HG03108 (cell line): Measurements from ENCODE around the gene LGALS4.
"Not testable (repeated sequence)": the region's sequence is repeated elsewhere in the genome, so short reads cannot be mapped to it uniquely, and the experiment has no call there.

Source experiments
- ATAC-seq: cut with Tn5 transposase; IDR thresholded peaks from one replicate; pipeline ENCODE4 v1.9.1; 2021; ENCODE audit warnings: moderate library complexity; ENCODE audit not compliant: unreplicated experiment

Gene LGALS4

GRCh38 chr19:38812841-38813320 lies at the start of gene LGALS4:
Gene LGALS4 (minus strand): TSS chr19:38812945. CDS start chr19:38812886, 59 bp downstream.
- ATAC-seq = no peak

GRCh38 chr19:38861368-38861767 lies 48.6 kb upstream of the LGALS4 start:
- ATAC-seq = no peak

GRCh38 chr19:38859631-38860204 lies 47.0 kb upstream of the LGALS4 start:
- not testable (repeated sequence) for ATAC-seq

GRCh38 chr19:38856813-38857212 lies 44.1 kb upstream of the LGALS4 start:
- ATAC-seq = no peak

- ATAC-seq = not testable (repeated sequence)
Observed at GRCh38 chr19:38855751-38856150, 43.0 kb upstream of the LGALS4 start.

GRCh38 chr19:38854961-38855360 lies 42.2 kb upstream of the LGALS4 start:
- ATAC-seq = not testable (repeated sequence)

- ATAC-seq = no peak
Observed at GRCh38 chr19:38853214-38853613, 40.5 kb upstream of the LGALS4 start.

- no peak for ATAC-seq
Observed at GRCh38 chr19:38852231-38853044, 39.7 kb upstream of the LGALS4 start.

GRCh38 chr19:38851622-38852230 lies 39.0 kb upstream of the LGALS4 start:
- ATAC-seq = peak; percentile 16

GRCh38 chr19:38850976-38851621 lies 38.4 kb upstream of the LGALS4 start:
- no peak for ATAC-seq

- ATAC-seq = peak; percentile 57
Observed at GRCh38 chr19:38850436-38850975, 37.8 kb upstream of the LGALS4 start.

- peak; percentile 51 for ATAC-seq
Observed at GRCh38 chr19:38849860-38850435, 37.2 kb upstream of the LGALS4 start, which contains the start of gene HNRNPL. Gene HNRNPL (minus strand): TSS chr19:38849986. CDS start chr19:38849966, 20 bp downstream.

- ATAC-seq = peak; percentile 18
Observed at GRCh38 chr19:38849147-38849859, 36.6 kb upstream of the LGALS4 start.

- no peak for ATAC-seq
Observed at GRCh38 chr19:38848299-38849146, 35.8 kb upstream of the LGALS4 start.

- no peak for ATAC-seq
Observed at GRCh38 chr19:38846097-38846496, 33.4 kb upstream of the LGALS4 start.

GRCh38 chr19:38845374-38846024 lies 32.8 kb upstream of the LGALS4 start:
- ATAC-seq = no peak

- ATAC-seq = no peak
Observed at GRCh38 chr19:38844093-38844686, 31.4 kb upstream of the LGALS4 start.

- no peak for ATAC-seq
Observed at GRCh38 chr19:38843175-38843758, 30.5 kb upstream of the LGALS4 start.
